Measurements from ENCODE around the gene CAMK1D.

DNA sequence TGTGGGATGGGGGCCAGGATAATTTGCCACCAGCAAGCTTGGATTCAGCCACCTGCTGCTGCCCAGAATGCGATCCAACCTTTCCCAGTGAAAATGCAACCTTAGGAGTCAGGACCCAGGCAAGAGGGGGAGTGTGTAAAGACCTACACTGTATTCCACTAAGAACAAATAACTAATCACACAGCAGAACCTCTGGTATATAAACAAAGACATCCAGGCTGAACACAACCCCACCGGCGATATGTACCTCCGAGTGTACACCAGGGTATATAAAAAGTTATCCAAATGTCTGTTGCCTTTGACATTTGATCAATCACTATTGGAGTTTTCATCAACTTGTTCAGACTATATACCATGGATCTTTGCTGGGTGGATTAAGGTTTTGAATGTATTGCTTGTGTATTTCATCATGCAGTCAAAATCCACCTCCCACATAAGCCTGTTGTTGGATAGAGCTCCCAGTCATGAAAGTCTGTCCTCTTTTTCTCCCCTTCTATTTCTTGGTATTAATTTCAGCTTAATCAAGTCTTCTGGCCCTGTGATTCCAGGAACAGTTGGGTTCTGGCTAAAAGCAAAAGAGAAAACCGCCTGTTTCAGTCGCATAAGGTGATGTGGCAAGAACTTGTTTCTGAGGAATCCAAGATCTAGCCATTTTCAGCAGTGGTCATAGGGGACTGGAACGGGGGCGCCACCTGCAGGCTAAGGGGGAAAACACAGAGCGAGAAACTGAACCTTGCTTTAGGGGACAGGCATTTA lies 361.4 kb downstream of the CAMK1D start:
- TF ChIP-seq, protein P1, sequence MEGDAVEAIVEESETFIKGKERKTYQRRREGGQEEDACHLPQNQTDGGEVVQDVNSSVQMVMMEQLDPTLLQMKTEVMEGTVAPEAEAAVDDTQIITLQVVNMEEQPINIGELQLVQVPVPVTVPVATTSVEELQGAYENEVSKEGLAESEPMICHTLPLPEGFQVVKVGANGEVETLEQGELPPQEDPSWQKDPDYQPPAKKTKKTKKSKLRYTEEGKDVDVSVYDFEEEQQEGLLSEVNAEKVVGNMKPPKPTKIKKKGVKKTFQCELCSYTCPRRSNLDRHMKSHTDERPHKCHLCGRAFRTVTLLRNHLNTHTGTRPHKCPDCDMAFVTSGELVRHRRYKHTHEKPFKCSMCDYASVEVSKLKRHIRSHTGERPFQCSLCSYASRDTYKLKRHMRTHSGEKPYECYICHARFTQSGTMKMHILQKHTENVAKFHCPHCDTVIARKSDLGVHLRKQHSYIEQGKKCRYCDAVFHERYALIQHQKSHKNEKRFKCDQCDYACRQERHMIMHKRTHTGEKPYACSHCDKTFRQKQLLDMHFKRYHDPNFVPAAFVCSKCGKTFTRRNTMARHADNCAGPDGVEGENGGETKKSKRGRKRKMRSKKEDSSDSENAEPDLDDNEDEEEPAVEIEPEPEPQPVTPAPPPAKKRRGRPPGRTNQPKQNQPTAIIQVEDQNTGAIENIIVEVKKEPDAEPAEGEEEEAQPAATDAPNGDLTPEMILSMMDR (conservative IDR thresholded peaks at IDR 0.05 in 1 of 2, IDR thresholded peaks at IDR 0.05 in 1 of 2; ENCODE audit: extremely low read depth in 1 of 2, insufficient read depth in 1 of 2, low read depth in 1 of 2, low read length in 2 of 2): peak; percentile 96 to 99
- no peak for TF ChIP-seq EZH2 (IDR thresholded peaks at IDR 0.05; ENCODE audit: borderline replicate concordance, low read length)
